ENCODE results near the gene PLEKHH1.

The PLEKHH1 gene

GRCh38 chr14:67532998-67533753 is at the start of gene PLEKHH1:
Gene PLEKHH1, plus strand, starts transcription at chr14:67533290. Its CDS starts 8,578 bp downstream, at chr14:67541868.
- peak; percentile 13 to 93 (median 85) for DNase-seq

GRCh38 chr14:67483579-67484285 is 49.4 kb upstream of the PLEKHH1 start:
- peak in 1 of 56 donors; percentile 19 for DNase-seq

GRCh38 chr14:67485501-67486095 is 47.5 kb upstream of the PLEKHH1 start:
- no peak for DNase-seq

GRCh38 chr14:67486890-67487289 is 46.2 kb upstream of the PLEKHH1 start:
- DNase-seq = no peak

GRCh38 chr14:67487332-67487731 is 45.8 kb upstream of the PLEKHH1 start:
- DNase-seq = no peak

GRCh38 chr14:67487937-67488893 is 44.9 kb upstream of the PLEKHH1 start, which contains the start of gene TMEM229B:
Gene TMEM229B, minus strand, starts transcription at chr14:67488721. Its CDS starts 14,798 bp downstream, at chr14:67473923.
- DNase-seq = peak in 16 of 56 donors; percentile 2 to 31 (median 14)

- DNase-seq = no peak
Observed at GRCh38 chr14:67490196-67490595, 42.9 kb upstream of the PLEKHH1 start.

- no peak for DNase-seq
Observed at GRCh38 chr14:67491285-67491684, 41.8 kb upstream of the PLEKHH1 start.

GRCh38 chr14:67491741-67492507 is 41.2 kb upstream of the PLEKHH1 start:
- peak in 1 of 56 donors; percentile 11 for DNase-seq

GRCh38 chr14:67492538-67492937 is 40.6 kb upstream of the PLEKHH1 start:
- no peak for DNase-seq

- DNase-seq = no peak
Observed at GRCh38 chr14:67493092-67493717, 39.9 kb upstream of the PLEKHH1 start.

- DNase-seq = no peak
Observed at GRCh38 chr14:67495827-67496226, 37.3 kb upstream of the PLEKHH1 start.

- DNase-seq = no peak
Observed at GRCh38 chr14:67497216-67497615, 35.9 kb upstream of the PLEKHH1 start.

- DNase-seq = no peak
Observed at GRCh38 chr14:67497716-67498115, 35.4 kb upstream of the PLEKHH1 start.

- DNase-seq = no peak
Observed at GRCh38 chr14:67500981-67501380, 32.1 kb upstream of the PLEKHH1 start.

GRCh38 chr14:67501670-67502069 is 31.4 kb upstream of the PLEKHH1 start:
- no peak for DNase-seq

GRCh38 chr14:67502867-67503266 is 30.2 kb upstream of the PLEKHH1 start:
- no peak for DNase-seq

- DNase-seq = no peak
Observed at GRCh38 chr14:67503331-67503730, 29.8 kb upstream of the PLEKHH1 start.

- DNase-seq = no peak
Observed at GRCh38 chr14:67505254-67505653, 27.8 kb upstream of the PLEKHH1 start.

GRCh38 chr14:67508956-67509355 is 24.1 kb upstream of the PLEKHH1 start:
- DNase-seq = no peak

Data from nucleus accumbens (tissue), 56 donors.